Right ventricle myocardium inferior (tissue), 1 donor: ENCODE results near the gene EPC1. TPM values are rescaled to one million over a fixed set of nuclear protein-coding genes. Genes with fewer than 3 reads are reported as not detected.
"Not testable (repeated sequence)": the region's sequence is repeated elsewhere in the genome, so short reads cannot be mapped to it uniquely, and the experiment has no call there.

Experiments
- ATAC-seq: fragments of 200-7000 bp; cut with Tn5 transposase; one replicate; pipeline ENCODE4 v1.9.1; 2020; ENCODE audit warnings: mild to moderate bottlenecking, moderate library complexity
- DNase-seq: peaks from one replicate; pipeline ENCODE4 v3.0.0; 2021; ENCODE audit errors: missing footprints
- intact Hi-C: fragments of 100-400 bp; cut with DNase I; formaldehyde crosslinking; loops from one replicate; pipeline ENCODE4 v1.11.0; 2022
- total RNA-seq: library from RNA; stranded (reverse); fragmentation: NEBNext Ultra II Directional; extraction: Animal tissue kit (Norgen Biotek cat#: 25700); gene quantifications from one replicate; pipeline ENCODE4 v1.2.1, GENCODE V29; 2021
- donor health status: DM: no; HTN: yes; CAD: no; lungs with severe emphysema.

Gene EPC1
- total RNA-seq, 1 donor from 2014 or later, result 18.0 TPM

DNA sequence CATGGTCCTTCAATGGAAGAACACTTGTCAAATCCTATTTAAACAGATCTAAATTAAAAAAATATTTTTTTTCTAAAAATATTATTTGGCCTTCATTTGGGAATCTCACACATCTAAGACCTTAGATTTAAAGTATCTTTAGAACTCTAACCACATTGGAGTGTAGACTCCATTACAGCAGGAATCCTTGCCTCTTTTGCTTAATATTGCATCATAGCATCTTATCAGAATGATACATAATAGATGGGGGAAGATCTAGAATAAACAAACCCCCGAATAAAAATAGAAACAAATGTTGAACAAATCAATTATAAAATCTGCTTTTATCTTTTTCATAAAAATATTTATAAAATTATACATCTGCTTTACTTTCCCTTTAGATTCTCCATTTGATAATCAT, 27.6 kb upstream of the EPC1 start:
- DNase-seq (no peak), ATAC-seq (no peak)
- intact Hi-C loops, result no loop called here

DNA sequence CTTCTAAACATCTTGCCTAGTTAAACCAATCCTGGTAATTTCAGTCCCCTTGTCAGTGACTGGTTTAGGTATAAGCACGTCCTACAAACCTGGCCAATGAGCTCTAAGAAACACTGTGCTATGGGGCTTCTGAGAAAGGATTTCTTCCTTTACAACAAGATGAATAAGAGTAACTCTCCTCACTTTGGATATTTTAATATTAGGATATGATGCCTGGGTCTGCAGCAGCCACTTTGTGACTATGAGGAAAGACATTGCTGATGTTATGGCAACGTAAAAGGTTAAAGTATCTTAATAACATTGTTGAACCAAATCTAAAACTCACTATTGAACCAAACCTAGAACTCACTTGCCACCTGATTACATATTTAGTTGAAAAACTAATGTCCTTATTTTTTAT, 26.5 kb upstream of the EPC1 start:
- DNase-seq (no peak), ATAC-seq (no peak)
- intact Hi-C loops, result no loop called here

DNA sequence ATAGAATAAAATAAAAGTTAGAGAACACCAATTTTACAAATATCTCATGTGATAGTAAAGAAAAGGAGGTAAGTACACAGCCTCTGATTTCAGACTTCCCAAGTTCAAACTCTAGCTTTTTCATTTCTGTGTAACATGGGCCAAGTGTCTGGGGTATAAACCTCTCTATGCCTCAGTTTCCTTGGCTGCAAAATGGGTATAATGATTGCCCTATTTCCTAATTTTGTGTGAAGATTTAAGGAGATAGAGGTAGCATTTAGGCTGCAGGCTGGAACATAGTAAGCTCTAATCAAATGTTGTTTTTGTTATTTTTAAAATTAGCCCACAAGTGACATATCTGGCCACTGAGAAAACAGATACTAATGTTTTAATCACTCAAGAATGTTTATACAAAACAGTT, 26.1 kb upstream of the EPC1 start:
- intact Hi-C loops, result no loop called here
- ATAC-seq (no peak), DNase-seq (no peak)

DNA sequence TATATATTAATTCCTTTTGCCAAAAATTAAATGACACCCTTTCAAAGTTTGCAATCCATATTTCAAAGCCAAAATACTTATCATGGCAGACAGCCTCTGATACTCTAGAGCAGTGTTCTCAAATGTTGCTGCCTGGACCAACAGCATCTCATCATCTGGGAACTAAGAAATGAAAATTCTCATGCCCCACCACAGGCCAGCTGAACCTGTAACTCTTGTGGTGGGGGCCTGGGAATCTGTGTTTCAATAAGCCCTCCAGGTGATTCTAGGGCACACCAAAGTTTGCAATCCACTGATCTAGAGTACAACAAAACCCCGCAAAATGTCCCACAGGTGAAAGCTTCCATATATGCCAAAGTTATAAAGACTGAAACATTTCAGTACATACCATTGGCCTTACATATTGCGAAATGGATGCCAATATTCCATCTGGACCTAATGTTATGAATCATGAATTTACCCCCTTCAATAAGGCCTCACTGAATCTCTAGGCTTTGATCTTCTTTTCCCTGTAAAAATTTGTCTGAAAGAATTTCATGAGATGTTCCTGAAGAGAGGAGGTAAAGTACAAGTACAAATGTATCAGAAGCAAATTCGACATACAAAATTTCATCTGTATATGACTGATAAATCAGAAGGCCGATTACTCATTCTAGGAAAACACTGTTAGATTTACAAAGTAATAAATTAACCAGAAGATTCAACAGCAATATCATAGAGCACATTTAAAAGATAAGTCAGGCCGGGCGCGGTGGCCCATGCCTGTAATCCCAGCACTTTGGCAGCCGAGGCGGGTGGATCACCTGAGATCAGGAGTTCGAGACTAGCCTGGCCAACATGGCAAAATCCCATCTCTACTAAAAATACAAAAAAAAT, 25.3 kb upstream of the EPC1 start:
- DNase-seq (no peak), ATAC-seq (no peak)
- intact Hi-C loops, result loop anchor here (2.0 kb wide), 1 partner anchor 25 kb away; the partner anchor contains the start of gene EPC1

DNA sequence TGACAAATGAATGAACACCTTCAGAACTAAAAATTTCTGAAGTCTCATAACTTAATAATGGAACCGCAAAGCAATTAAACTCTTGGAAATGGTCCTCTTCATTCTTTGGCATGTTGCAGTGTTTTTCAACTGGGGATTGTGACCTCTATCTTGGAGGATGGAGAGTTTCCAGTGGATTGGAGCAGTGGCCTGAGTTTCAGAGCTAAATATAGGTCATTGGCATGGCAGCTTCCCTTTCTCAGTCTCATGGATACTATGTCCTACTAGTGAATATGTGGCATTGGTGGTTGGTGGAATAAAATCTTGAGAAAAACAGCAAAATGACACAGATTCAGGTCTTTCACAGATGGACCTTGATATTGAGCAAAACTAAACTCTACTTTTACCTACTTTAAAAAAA, 24.1 kb upstream of the EPC1 start:
- ATAC-seq (peak; percentile 72), DNase-seq (no peak)
- intact Hi-C loops, result loop anchor here (2.0 kb wide), 1 partner anchor 24 kb away; the partner anchor contains the start of gene EPC1

DNA sequence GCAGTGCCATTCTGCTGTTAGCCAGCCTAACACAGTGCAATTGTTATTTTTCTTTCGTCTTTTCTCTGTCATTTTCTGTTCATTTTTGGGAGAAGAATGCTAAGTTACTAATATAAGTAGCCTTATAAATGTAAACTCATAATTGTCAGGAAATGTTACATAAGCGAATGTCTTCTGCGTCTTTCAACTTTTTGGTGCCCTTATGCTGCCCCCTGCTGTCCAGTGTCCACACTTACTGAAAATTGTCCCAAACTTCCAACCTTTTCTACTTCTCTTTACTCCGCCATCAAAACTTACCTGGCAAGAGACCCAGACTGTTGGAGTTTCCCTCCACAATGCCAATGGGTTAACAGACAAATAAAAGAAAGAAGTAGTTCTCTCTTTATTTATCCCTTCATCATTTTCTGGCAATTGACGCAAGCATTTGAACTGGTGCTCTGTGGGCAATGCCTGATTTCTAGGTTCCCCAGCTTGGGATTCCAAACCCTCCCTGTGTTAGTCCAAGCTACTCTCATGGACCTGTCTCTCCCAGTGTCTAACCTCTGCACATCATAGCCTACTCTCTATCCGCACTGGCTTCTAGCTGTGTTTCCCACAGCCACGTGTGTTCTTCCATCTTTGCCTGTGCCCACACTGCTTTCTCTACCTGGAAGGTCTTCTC, 21.0 kb upstream of the EPC1 start:
- DNase-seq, result no peak
- peak; percentile 38 for ATAC-seq
- intact Hi-C loops, result loop anchor here (2.0 to 5.0 kb wide), 2 partner anchors 111 to 176 kb away; no protein-coding TSS in a partner anchor

DNA sequence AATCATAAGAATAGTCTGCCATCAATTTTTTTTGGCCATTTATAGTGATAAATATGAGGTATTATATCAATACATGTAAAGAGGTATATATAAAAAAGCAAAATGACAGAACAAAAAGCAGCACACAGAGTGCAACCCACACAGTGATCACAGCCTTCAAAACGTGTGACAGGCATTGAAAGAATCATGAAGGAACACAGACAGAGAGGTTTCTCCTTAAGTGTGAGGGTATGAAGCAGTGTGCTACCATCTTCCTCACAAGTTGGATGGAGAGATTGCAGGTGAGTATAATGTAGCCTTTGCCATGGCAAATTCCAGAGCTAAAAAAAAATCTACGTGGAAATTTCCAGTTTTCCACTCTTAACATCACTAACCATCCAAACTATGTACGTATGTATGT, 19.6 kb upstream of the EPC1 start:
- DNase-seq (no peak), ATAC-seq (no peak)
- intact Hi-C loops, result loop anchor here (2.0 to 5.0 kb wide), 2 partner anchors 110 to 174 kb away; no protein-coding TSS in a partner anchor

DNA sequence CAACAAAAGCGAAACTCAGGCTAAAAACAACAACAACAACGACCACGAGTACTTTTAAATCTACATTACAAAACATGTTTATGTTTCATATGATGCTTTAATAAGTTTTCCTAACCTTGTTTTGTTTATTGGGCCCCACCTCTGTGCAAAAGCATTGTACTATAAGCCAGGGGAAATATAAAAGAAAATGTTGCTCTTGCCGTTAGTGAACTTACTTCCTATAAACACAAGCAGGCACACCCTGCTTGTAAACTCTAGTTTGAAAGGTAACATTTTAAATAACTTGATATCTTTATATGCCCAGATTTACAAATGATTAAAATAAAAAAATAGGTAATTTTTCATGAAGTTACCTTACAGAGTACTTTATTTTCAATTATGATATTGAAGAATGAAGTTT, 19.2 kb upstream of the EPC1 start:
- intact Hi-C loops, result loop anchor here (2.0 to 5.0 kb wide), 2 partner anchors 109 to 174 kb away; no protein-coding TSS in a partner anchor
- ATAC-seq, result no peak
- DNase-seq, result no peak

DNA sequence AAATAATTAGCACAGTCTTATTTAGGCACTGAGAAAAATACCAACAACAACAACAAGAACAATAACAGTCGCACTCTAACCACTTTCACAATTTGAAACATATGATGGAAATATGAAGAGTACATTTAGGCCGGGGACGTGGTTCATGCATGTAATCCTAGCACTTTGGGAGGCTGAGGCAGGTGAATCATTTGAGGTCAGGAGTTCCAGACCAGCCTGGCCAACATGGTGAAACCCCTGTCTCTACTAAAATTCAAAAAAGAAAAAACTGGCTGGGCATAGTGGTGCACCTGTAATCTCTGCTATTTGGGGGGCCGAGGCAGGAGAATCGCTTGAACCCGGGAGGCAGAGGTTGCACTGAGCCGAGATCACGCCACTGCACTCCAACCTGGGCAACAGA, 18.4 kb upstream of the EPC1 start:
- ATAC-seq, DNase-seq: not testable (repeated sequence)
- intact Hi-C loops, result loop anchor here (5.0 kb wide), 1 partner anchor 173 kb away; no protein-coding TSS in a partner anchor

DNA sequence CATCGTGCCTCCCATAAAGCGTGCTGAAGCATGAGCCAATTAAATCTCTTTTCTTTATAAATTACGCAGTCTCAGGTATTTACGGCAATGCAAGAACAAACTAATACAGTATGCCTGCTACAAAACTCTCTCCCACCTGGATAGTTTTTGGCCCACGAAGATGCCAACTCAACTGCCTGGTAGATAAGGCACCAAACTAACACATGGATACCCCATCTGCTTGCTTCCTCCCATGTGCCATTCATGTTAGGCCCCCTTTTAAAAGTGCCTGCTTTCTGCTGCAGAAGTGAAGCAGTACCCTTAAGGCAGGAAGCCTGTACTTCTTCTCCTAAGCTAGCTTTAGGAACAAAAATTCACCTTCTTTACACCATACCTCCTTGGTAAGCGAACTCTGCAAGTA, 15.6 kb upstream of the EPC1 start:
- DNase-seq (no peak), ATAC-seq (no peak)
- intact Hi-C loops, result no loop called here

DNA sequence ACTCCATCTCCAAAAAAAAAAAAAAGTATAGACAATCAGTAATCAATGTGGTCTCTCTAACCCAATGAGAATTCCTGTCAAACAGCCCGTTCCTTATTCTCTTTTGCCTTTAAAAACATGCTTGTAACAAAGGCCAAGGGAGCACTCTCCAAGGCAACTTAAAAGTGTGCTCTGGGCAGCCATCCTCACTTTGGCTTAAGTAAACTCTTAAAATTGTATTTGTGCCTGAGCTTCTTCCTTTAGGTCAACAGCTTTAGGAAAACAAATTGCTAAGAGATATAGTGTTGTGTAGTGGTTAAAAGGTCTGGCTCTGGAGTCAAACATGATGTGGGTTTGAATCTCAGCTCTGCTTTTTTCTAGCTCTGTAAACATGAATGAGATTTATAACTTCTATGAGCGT, 13.9 kb upstream of the EPC1 start:
- ATAC-seq, result no peak
- DNase-seq, result no peak
- intact Hi-C loops, result no loop called here

DNA sequence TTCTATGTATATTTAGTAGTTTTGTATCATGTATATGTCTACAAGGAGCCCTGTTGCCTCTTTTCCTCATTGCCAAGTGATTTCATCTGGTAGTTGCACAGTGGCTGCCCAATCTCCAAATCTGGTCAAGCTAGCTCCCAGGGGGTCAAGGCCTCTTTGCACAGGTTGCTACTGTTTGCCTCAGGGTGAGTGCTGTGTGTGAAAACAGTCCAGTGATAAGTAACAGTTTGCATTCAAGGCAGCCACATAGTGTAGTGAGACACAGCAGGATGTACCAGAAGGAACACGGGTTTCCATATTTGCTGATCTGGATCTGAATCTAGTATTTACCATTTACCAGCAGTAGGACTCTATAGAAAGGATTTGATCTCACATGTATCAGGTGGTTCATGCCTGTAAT, 13.3 kb upstream of the EPC1 start:
- intact Hi-C loops, result no loop called here
- no peak for ATAC-seq
- no peak for DNase-seq

DNA sequence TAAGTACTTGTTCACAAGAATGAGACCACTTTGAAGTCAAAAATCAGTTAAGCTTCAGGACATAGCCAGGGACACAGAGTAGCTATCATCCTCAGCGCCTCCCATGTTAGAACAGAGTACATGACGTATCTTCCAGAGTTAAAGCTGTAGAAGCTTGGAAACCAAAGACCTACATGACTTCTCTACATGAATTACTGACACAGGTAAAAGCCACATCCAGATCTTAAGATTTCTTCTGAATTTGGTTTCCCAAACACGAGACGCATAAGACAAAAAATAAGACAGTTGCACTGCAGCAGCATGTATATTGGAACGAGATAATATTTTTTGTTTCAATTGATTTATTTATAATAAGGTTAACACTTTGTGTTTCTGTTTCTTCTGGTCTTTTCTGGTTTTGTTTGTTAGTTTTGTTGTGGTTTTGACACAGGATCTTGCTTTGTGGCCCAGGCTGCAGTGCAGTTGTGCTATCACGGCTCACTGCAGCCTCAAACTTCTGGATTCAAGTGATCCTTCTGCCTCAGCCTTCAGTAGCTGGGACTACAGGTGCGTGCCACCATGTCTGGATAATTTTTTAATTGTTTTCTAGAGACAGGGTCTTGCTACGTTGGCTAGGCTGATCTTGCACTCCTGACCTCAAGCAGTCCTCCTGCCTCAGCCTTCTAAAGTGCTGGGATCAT, 10.2 kb upstream of the EPC1 start:
- no peak for DNase-seq
- intact Hi-C loops, result no loop called here
- ATAC-seq, result no peak

DNA sequence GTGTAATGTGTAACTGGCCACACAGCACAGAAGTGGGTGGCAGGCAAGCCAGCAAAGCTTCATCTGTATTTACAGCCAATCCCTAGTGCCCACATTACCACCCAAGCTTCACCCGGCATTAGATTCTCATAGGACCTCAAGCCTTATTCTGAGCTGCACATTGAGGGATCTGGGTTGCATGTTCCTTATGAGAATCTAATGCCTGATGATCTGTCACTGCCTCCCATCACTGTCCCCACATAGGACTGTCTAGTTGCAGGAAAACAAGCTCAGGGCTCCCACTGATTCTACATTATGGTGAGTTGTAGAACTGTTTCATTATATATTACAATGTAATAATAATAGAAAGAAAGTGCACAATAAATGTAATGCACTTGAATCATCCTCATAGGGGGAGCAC, 7.7 kb upstream of the EPC1 start:
- DNase-seq, ATAC-seq, intact Hi-C loops: not testable (repeated sequence)

DNA sequence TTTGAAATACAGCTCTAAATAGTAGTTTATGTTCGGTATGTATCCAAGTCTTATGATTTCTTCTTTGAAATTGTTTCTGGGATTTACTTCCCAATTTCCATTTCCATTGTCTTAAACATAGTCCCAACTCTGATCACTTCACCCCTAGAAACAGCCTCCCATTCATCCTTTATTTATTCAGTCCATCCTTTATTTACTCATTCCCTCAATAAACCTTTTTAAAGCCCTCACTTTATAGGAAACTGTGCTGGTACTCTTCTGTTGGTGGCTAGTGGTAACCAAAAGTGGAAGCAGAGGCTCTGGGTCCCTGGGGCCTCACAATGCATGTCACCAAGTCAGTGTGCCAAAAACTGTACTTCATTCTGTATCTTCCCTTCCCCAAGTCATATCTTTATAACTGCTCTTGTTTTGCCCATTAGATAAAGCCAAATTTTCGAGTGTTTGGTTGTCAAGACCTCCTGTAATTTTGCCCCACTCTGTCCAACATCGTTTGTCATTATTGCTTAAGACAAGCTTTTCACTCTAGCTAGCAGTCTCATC, 3.9 kb upstream of the EPC1 start:
- intact Hi-C loops, result no loop called here
- no peak for DNase-seq
- no peak for ATAC-seq

DNA sequence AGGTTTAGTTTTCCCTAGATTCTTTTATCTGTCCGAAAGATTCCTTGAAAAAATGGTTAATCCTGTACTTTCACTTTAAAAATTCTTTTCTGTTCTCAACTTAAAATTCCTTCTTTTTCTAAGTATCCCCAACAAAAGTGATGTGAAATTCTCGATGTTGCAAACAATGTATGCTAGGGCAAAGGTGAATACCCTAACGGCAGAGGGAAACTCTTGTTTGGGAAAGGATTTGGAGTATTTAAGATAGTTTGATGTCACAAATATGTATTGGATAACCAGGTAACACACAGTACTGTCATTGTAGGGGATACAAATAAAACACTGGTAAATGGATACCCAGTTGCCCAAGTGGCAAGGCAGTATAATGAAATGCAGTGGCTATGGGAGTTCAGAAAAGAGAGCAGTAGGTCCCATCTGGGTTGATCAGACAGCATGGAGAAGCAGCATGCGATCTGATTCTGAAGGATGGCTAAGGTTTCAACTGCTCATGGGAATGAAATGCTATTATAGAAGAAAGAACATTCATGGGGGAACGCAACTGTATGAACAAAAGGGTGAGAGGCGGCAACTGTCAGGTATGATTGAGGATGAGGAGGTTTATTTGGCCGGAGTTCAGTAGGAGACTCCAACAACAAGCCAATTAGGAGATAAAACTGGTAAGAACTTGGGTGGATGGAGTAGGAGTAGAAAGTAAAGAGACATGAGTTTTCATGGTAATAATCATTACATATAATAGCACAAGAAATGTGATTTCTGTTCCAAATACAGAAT, 3.2 kb upstream of the EPC1 start:
- no peak for ATAC-seq
- no peak for DNase-seq
- intact Hi-C loops, result loop anchor here (10.0 kb wide), 1 partner anchor 295 kb away; the partner anchor contains the start of gene KIF5B

DNA sequence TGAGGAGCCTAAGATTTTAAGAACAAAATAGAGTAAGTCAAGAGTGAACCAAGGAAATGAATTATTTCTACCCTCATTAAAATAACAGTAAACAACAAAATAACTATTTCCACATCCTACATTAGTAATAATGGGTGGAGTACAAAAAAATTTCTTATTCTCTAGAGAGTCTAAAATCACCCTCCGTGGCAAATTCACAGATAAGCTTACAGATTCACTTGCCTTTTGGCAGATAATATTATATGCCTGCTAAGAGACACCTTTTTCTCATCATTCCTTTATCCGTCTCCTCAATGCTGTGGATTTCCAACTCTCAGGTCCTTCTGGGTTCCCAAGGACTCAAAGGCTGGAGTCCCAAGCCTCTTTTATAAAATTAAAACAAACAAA, 2.2 kb upstream of the EPC1 start:
- ATAC-seq, result no peak
- intact Hi-C loops, result loop anchor here (10.0 kb wide), 1 partner anchor 294 kb away; the partner anchor contains the start of gene KIF5B
- DNase-seq, result no peak
